Measurements from ENCODE around the gene FZD7.

DNA sequence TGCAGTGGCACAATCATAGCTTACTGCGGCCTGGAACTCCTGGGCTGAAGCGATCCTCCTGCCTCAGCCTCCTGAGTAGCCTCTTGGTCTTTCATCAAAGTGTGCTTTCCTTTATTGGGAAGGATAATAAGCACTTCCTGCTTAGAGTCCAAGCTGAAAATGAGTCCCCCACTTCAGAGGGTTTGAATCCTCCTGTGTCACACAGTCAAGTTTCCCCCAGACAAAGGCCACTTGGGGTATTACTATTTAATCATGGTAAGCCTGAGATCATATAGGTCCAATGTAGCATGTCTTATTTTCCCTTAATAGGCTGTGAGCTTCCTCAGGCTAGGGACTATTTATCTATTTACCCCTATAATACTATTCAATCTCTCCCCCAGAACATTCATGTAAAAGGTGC is 28.0 kb downstream of the FZD7 start:
- TF ChIP-seq, protein P1, sequence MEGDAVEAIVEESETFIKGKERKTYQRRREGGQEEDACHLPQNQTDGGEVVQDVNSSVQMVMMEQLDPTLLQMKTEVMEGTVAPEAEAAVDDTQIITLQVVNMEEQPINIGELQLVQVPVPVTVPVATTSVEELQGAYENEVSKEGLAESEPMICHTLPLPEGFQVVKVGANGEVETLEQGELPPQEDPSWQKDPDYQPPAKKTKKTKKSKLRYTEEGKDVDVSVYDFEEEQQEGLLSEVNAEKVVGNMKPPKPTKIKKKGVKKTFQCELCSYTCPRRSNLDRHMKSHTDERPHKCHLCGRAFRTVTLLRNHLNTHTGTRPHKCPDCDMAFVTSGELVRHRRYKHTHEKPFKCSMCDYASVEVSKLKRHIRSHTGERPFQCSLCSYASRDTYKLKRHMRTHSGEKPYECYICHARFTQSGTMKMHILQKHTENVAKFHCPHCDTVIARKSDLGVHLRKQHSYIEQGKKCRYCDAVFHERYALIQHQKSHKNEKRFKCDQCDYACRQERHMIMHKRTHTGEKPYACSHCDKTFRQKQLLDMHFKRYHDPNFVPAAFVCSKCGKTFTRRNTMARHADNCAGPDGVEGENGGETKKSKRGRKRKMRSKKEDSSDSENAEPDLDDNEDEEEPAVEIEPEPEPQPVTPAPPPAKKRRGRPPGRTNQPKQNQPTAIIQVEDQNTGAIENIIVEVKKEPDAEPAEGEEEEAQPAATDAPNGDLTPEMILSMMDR (conservative IDR thresholded peaks at IDR 0.05; ENCODE audit: low read length), result no peak
- TF ChIP-seq EZH2phosphoT487 (IDR thresholded peaks at IDR 0.05; ENCODE audit: borderline replicate concordance), result no peak
